ENCODE measurements around the gene GADD45GIP1. TPM values are rescaled to one million over a fixed set of nuclear protein-coding genes. Genes with fewer than 3 reads are reported as not detected.
"Not testable (repeated sequence)": the region's sequence is repeated elsewhere in the genome, so short reads cannot be mapped to it uniquely, and the experiment has no call there.

Gene GADD45GIP1
- total RNA-seq, 3 donors from 2014 or later: 10.0 to 16.4 (median 14.1) TPM

- DNase-seq (no peak), ATAC-seq (no peak)
- TF ChIP-seq, protein P1, sequence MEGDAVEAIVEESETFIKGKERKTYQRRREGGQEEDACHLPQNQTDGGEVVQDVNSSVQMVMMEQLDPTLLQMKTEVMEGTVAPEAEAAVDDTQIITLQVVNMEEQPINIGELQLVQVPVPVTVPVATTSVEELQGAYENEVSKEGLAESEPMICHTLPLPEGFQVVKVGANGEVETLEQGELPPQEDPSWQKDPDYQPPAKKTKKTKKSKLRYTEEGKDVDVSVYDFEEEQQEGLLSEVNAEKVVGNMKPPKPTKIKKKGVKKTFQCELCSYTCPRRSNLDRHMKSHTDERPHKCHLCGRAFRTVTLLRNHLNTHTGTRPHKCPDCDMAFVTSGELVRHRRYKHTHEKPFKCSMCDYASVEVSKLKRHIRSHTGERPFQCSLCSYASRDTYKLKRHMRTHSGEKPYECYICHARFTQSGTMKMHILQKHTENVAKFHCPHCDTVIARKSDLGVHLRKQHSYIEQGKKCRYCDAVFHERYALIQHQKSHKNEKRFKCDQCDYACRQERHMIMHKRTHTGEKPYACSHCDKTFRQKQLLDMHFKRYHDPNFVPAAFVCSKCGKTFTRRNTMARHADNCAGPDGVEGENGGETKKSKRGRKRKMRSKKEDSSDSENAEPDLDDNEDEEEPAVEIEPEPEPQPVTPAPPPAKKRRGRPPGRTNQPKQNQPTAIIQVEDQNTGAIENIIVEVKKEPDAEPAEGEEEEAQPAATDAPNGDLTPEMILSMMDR (IDR thresholded peaks at IDR 0.05): no peak
- intact Hi-C loops (cut with DNase I, micrococcal nuclease): loop anchor here (5.0 to 10.0 kb wide), 2 partner anchors 110 to 112 kb away; no protein-coding TSS in a partner anchor
- H3K9me3 ChIP-seq: no peaks in the 10 kb centered on the region
- peaks cover 16% of the 10 kb centered on the region for H3K4me1 ChIP-seq (ENCODE audit: low read depth)
- H3K36me3 ChIP-seq (ENCODE audit: low read depth): peaks cover 3% of the 10 kb centered on the region
- no peak overlapping the region for H3K4me3 ChIP-seq
Observed at GRCh38 chr19:12982648-12983047, 25.6 kb upstream of the GADD45GIP1 start.

DNA sequence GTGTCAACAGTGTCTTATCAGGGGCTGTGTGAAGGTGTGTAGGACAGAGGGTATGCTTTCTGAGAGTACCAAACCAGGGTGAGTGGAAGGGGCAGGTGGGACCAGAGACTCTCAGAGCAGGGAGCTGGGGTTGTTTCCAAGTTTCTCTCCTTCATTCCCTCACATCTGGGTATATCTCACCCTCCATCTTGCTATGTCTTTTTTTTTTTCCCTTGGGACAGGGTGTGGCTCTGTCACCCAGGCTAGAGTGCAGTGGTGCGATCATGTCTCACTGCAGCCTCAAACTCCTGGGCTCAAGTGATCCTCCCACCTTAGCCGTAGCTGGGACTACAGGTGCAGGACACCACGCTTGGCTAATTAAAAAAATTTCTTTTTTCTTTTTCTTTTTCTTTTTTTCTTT, 23.0 kb upstream of the GADD45GIP1 start:
- Histone ChIP-seq H3K4me1 (ENCODE audit: low read depth) (peaks cover 5% of the 10 kb centered on the region), H3K9me3 (no peaks in the 10 kb centered on the region), H3K36me3 (ENCODE audit: low read depth) (peaks cover 4% of the 10 kb centered on the region), H3K4me3 (no peak overlapping the region)
- ATAC-seq: no peak
- intact Hi-C loops (cut with DNase I, micrococcal nuclease): loop anchor here (5.0 to 10.0 kb wide), 3 partner anchors 112 to 285 kb away; no protein-coding TSS in a partner anchor
- no peak for DNase-seq
- TF ChIP-seq, protein P1 (IDR thresholded peaks at IDR 0.05): no peak

- intact Hi-C loops (cut with DNase I, micrococcal nuclease): loop anchor here in 1 of 2 donors (10.0 kb wide), 1 partner anchor 289 kb away; no protein-coding TSS in a partner anchor
- not testable (repeated sequence) for DNase-seq; H3K4me1 ChIP-seq (ENCODE audit: low read depth); ATAC-seq; H3K4me3 ChIP-seq; H3K36me3 ChIP-seq (ENCODE audit: low read depth); H3K9me3 ChIP-seq
Observed at GRCh38 chr19:12976109-12976508, 19.1 kb upstream of the GADD45GIP1 start.

GRCh38 chr19:12975221-12975741, 18.3 kb upstream of the GADD45GIP1 start:
- no peaks in the 10 kb centered on the region for H3K4me1 ChIP-seq (ENCODE audit: low read depth)
- peaks cover 4% of the 10 kb centered on the region for H3K36me3 ChIP-seq (ENCODE audit: low read depth)
- DNase-seq: no peak
- TF ChIP-seq, protein P1 (IDR thresholded peaks at IDR 0.05): no peak
- intact Hi-C loops (cut with DNase I, micrococcal nuclease): loop anchor here in 1 of 2 donors (10.0 kb wide), 1 partner anchor 290 kb away; no protein-coding TSS in a partner anchor
- ATAC-seq: no peak
- no peaks in the 10 kb centered on the region for H3K9me3 ChIP-seq
- no peak overlapping the region for H3K4me3 ChIP-seq

- intact Hi-C loops (cut with DNase I, micrococcal nuclease): loop anchor here in 1 of 2 donors (10.0 kb wide), 1 partner anchor 290 kb away; no protein-coding TSS in a partner anchor
- Histone ChIP-seq H3K9me3 (no peaks in the 10 kb centered on the region), H3K36me3 (ENCODE audit: low read depth) (peaks cover 4% of the 10 kb centered on the region), H3K4me1 (ENCODE audit: low read depth) (no peaks in the 10 kb centered on the region), H3K4me3 (no peak overlapping the region)
- ATAC-seq (no peak), DNase-seq (no peak)
- TF ChIP-seq, protein P1 (IDR thresholded peaks at IDR 0.05): no peak
Observed at GRCh38 chr19:12974301-12975220, 17.5 kb upstream of the GADD45GIP1 start.

- Histone ChIP-seq H3K36me3 (ENCODE audit: low read depth) (peaks cover 4% of the 10 kb centered on the region), H3K4me1 (ENCODE audit: low read depth) (no peaks in the 10 kb centered on the region), H3K9me3 (no peaks in the 10 kb centered on the region), H3K4me3 (no peak overlapping the region)
- DNase-seq (no peak), ATAC-seq (no peak)
- intact Hi-C loops (cut with DNase I, micrococcal nuclease): loop anchor here in 1 of 2 donors (10.0 kb wide), 1 partner anchor 292 kb away; no protein-coding TSS in a partner anchor
- TF ChIP-seq, protein P1 (IDR thresholded peaks at IDR 0.05): no peak
Observed at GRCh38 chr19:12973236-12973635, 16.2 kb upstream of the GADD45GIP1 start.

All from mucosa of descending colon (tissue), 3 donors.